Measurements from ENCODE around the gene SMPDL3A. TPM values are rescaled to one million over a fixed set of nuclear protein-coding genes. Genes with fewer than 3 reads are reported as not detected.

The SMPDL3A gene
- total and polyA plus RNA-seq, 2 of the 8 experiments (the other 6 are each of a cell fraction or from before 2014, with no cell fraction given): 3.5 to 3.9 TPM

- TF ChIP-seq KDM5A (IDR thresholded peaks at IDR 0.05; ENCODE audit: low read length) (no peak), RAD21 (IDR thresholded peaks at IDR 0.05 in 1 of 2, conservative IDR thresholded peaks at IDR 0.05 in 1 of 2; ENCODE audit: low read depth in 2 of 2, low read length in 2 of 2) (no peak), GTF2F1 (IDR thresholded peaks at IDR 0.05; ENCODE audit: borderline replicate concordance, low read depth, low read length) (no peak), RNF2 (IDR thresholded peaks at IDR 0.05; ENCODE audit: borderline replicate concordance, low read depth, low read length, missing control alignments, poor library complexity, severe bottlenecking) (no peak), TAF1 (IDR thresholded peaks at IDR 0.05; ENCODE audit: low read depth, low read length) (0 out of 2 replicates have a peak, but pooled peaks have one; percentile 33), NANOG (IDR thresholded peaks at IDR 0.05; ENCODE audit: insufficient read depth, low read depth, low read length, poor library complexity, severe bottlenecking) (no peak), YY1 (IDR thresholded peaks at IDR 0.05; ENCODE audit: low read depth, low read length) (peak; percentile 51; the same call in 1 of the 2 replicates), SRF (IDR thresholded peaks at IDR 0.05; ENCODE audit: low read depth, low read length) (no peak), CTCF (IDR thresholded peaks at IDR 0.05; ENCODE audit: control extremely low read depth in 1 of 3, insufficient read depth in 1 of 3, low read depth in 1 of 3, low read length in 3 of 3) (no peak), CREB1 (IDR thresholded peaks at IDR 0.05) (no peak), BACH1 (IDR thresholded peaks at IDR 0.05; ENCODE audit: low read length) (no peak)
- TF ChIP-seq, protein P1, sequence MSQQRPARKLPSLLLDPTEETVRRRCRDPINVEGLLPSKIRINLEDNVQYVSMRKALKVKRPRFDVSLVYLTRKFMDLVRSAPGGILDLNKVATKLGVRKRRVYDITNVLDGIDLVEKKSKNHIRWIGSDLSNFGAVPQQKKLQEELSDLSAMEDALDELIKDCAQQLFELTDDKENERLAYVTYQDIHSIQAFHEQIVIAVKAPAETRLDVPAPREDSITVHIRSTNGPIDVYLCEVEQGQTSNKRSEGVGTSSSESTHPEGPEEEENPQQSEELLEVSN (IDR thresholded peaks at IDR 0.05): no peak; the same call in 1 of the 2 replicates
These were observed 9.9 kb upstream of the SMPDL3A start (continued) for GRCh38 chr6:122778985-122779661.

All from H1 (cell line).